SK-N-SH (cell line): Measurements from ENCODE around the gene MALAT1. TPM values are rescaled to one million over a fixed set of nuclear protein-coding genes. Genes with fewer than 3 reads are reported as not detected.

Experiments
- CTCF ChIA-PET: fragments of 300-600, 350-600 bp; formaldehyde crosslinking; extraction: SDS; loops from one replicate; lab custom pipeline; 2021; lab: Yijun Ruan, JAX
- POLR2A ChIA-PET: fragments of 350-600 bp; sonication (Branson Sonifier 250); formaldehyde crosslinking; extraction: SDS; loops from one replicate; lab custom pipeline; 2020; ENCODE audit warnings: antibody characterized with exemption, inconsistent platforms; lab: Yijun Ruan, JAX
- DNase-seq: peaks from one replicate; pipeline ENCODE4 v3.0.0; 2012
- H2AFZ ChIP-seq: fragments of 200-600 bp; sonication (generic); 2 replicates; pipeline ENCODE4 v1.8.1; 2016; ENCODE audit warnings: antibody characterized with exemption, mild to moderate bottlenecking, low read depth
- H3F3A ChIP-seq: fragments of 200-600 bp; sonication (generic); replicated peaks from 2 replicates; pipeline ENCODE3; 2016; ENCODE audit warnings: antibody characterized with exemption, mild to moderate bottlenecking; ENCODE audit not compliant: insufficient read depth
- H3K27ac ChIP-seq, 2 experiments: fragments of 200-500 bp in 1 of 2; fragments of 200-600 bp in 1 of 2; sonication (Bioruptor generic) in 1 of 2; sonication (generic), shearing (Covaris generic) in 1 of 2; 2 replicates each; pipeline versions ENCODE4 v1.5.1 to v1.6.1; 2014 to 2016; ENCODE audit warnings: low read depth in 2 of 2, inconsistent platforms in 1 of 2, low read length in 1 of 2, mild to moderate bottlenecking in 1 of 2, mixed read lengths in 1 of 2
- H3K27me3 ChIP-seq: fragments of 200-600 bp; sonication (generic), shearing (Covaris generic); 2 replicates; pipeline ENCODE4 v1.6.1; 2016; ENCODE audit warnings: mixed run types; ENCODE audit not compliant: insufficient read depth
- H3K36me3 ChIP-seq, 2 experiments: fragments of 200-500 bp in 1 of 2; fragments of 200-600 bp in 1 of 2; sonication (Bioruptor generic) in 1 of 2; sonication (generic) in 1 of 2; replicated peaks in 1 of 2; 2 replicates each; pipeline versions ENCODE3 to v1.5.1; 2014 to 2016; ENCODE audit warnings: low read length in 1 of 2, mild to moderate bottlenecking in 1 of 2; ENCODE audit not compliant: insufficient read depth in 2 of 2, control insufficient read depth in 1 of 2
- H3K4me1 ChIP-seq, 2 experiments: fragments of 200-500 bp in 1 of 2; fragments of 200-600 bp in 1 of 2; sonication (Bioruptor generic) in 1 of 2; sonication (generic), shearing (Covaris generic) in 1 of 2; 2 replicates each; pipeline versions ENCODE4 v1.5.1 to v1.6.1; 2014 to 2016; ENCODE audit warnings: low read depth in 1 of 2, low read length in 1 of 2, mixed run types in 1 of 2; ENCODE audit not compliant: insufficient read depth in 2 of 2, control insufficient read depth in 1 of 2
- H3K4me2 ChIP-seq: fragments of 200-600 bp; sonication (generic), shearing (Covaris generic); 2 replicates; pipeline ENCODE4 v1.6.1; 2017; ENCODE audit warnings: mixed run types
- H3K4me3 ChIP-seq, 2 experiments: fragments of 200-500 bp in 1 of 2; fragments of 200-600 bp in 1 of 2; sonication (Bioruptor generic) in 1 of 2; sonication (generic), shearing (Covaris generic) in 1 of 2; 2 replicates each; pipeline versions ENCODE4 v1.5.1 to v1.8.1; 2014 to 2016; ENCODE audit warnings: low read depth in 2 of 2, inconsistent platforms in 1 of 2, low read length in 1 of 2, mild to moderate bottlenecking in 1 of 2, mixed read lengths in 1 of 2, moderate library complexity in 1 of 2
- H3K79me2 ChIP-seq: fragments of 200-600 bp; sonication (generic); 2 replicates; pipeline ENCODE4 v1.8.1; 2017; ENCODE audit warnings: mild to moderate bottlenecking; ENCODE audit not compliant: insufficient read depth
- H3K9ac ChIP-seq: fragments of 200-600 bp; sonication (generic); 2 replicates; pipeline ENCODE4 v1.6.1; 2017; ENCODE audit warnings: mixed run types
- H3K9me2 ChIP-seq: fragments of 200-600 bp; sonication (generic); 2 replicates; pipeline ENCODE4 v1.6.1; 2017; ENCODE audit warnings: mixed run types
- H3K9me3 ChIP-seq: fragments of 200-600 bp; sonication (generic); 2 replicates; pipeline ENCODE4 v1.6.1; 2017; ENCODE audit warnings: mixed run types, mild to moderate bottlenecking, moderate library complexity
- H4K20me1 ChIP-seq: fragments of 200-600 bp; sonication (generic); 2 replicates; pipeline ENCODE4 v1.6.1; 2017; ENCODE audit warnings: mild to moderate bottlenecking, mixed run types; ENCODE audit not compliant: insufficient read depth
- CHD2 ChIP-seq: fragments of 150-350 bp; IDR thresholded peaks from 2 replicates; pipeline ENCODE4 v1.6.1; 2018; ENCODE audit warnings: low read length; ENCODE audit not compliant: partially characterized antibody
- ELF1 ChIP-seq: IDR thresholded peaks from 2 replicates; pipeline ENCODE4 v1.4.0; 2012
- FOSL2 ChIP-seq: IDR thresholded peaks from 2 replicates; pipeline ENCODE4 v1.4.0; 2012; ENCODE audit warnings: low read depth, mild to moderate bottlenecking, moderate library complexity, borderline replicate concordance
- FOXJ3 ChIP-seq: sonication (generic); formaldehyde crosslinking; IDR thresholded peaks from 2 replicates; pipeline ENCODE4 v1.5.1; 2020; ENCODE audit warnings: mild to moderate bottlenecking, missing genetic modification reagents
- FOXM1 ChIP-seq: IDR thresholded peaks from 2 replicates; pipeline ENCODE4 v1.4.0; 2012; ENCODE audit warnings: low read depth, mild to moderate bottlenecking
- GABPA ChIP-seq: IDR thresholded peaks from 2 replicates; pipeline ENCODE4 v1.4.0; 2012; ENCODE audit warnings: low read depth, mild to moderate bottlenecking
- GATA2 ChIP-seq: sonication (generic); formaldehyde crosslinking; IDR thresholded peaks from 2 replicates; pipeline ENCODE4 v1.5.0; 2020; ENCODE audit warnings: mild to moderate bottlenecking, missing genetic modification reagents
- JUND ChIP-seq: IDR thresholded peaks from 2 replicates; pipeline ENCODE4 v1.4.0; 2012
- MEF2A ChIP-seq: IDR thresholded peaks from 2 replicates; pipeline ENCODE4 v1.4.0; 2012; ENCODE audit warnings: low read depth, borderline replicate concordance
- MXI1 ChIP-seq: IDR thresholded peaks from 2 replicates; pipeline ENCODE4 v1.6.1; 2012; ENCODE audit warnings: mild to moderate bottlenecking, low read depth, low read length, improper control_type of control experiment
- NFIC ChIP-seq: IDR thresholded peaks from 2 replicates; pipeline ENCODE4 v1.4.0; 2012; ENCODE audit warnings: borderline replicate concordance
- NRF1 ChIP-seq: IDR thresholded peaks from 2 replicates; pipeline ENCODE4 v1.6.1; 2012; ENCODE audit warnings: low read depth, mild to moderate bottlenecking, low read length
- POLR2AphosphoS5 ChIP-seq: IDR thresholded peaks from 2 replicates; pipeline ENCODE4 v1.6.1; 2012; ENCODE audit warnings: low read depth, low read length
- RAD21 ChIP-seq: IDR thresholded peaks from 2 replicates; pipeline ENCODE4 v1.6.1; 2012; ENCODE audit warnings: mild to moderate bottlenecking, low read length
- RCOR1 ChIP-seq: fragments of 150-350 bp; IDR thresholded peaks from 2 replicates; pipeline ENCODE4 v1.6.1; 2017; ENCODE audit warnings: antibody characterized with exemption, low read length
- RFX5 ChIP-seq: IDR thresholded peaks from 2 replicates; pipeline ENCODE4 v1.6.1; 2012; ENCODE audit warnings: mild to moderate bottlenecking, improper control_type of control experiment, low read length
- RXRA ChIP-seq: IDR thresholded peaks from 2 replicates; pipeline ENCODE4 v1.4.0; 2012; ENCODE audit warnings: low read depth, mild to moderate bottlenecking, borderline replicate concordance
- SIN3A ChIP-seq: IDR thresholded peaks from 2 replicates; pipeline ENCODE4 v1.6.1; 2012; ENCODE audit warnings: low read depth, mild to moderate bottlenecking, low read length, moderate library complexity, borderline replicate concordance
- SMC3 ChIP-seq: IDR thresholded peaks from 2 replicates; pipeline ENCODE4 v1.6.1; 2012; ENCODE audit warnings: low read depth, low read length, improper control_type of control experiment
- TAF1 ChIP-seq: IDR thresholded peaks from 2 replicates; pipeline ENCODE4 v1.6.1; 2012; ENCODE audit warnings: low read depth, mild to moderate bottlenecking, low read length, moderate library complexity, borderline replicate concordance
- TCF12 ChIP-seq: IDR thresholded peaks from 2 replicates; pipeline ENCODE4 v1.4.0; 2012
- TEAD4 ChIP-seq: IDR thresholded peaks from 2 replicates; pipeline ENCODE4 v1.4.0; 2012; ENCODE audit warnings: mild to moderate bottlenecking, borderline replicate concordance; ENCODE audit not compliant: insufficient read depth
- YY1 ChIP-seq: IDR thresholded peaks from 2 replicates; pipeline ENCODE4 v1.4.0; 2012; ENCODE audit warnings: low read depth, mild to moderate bottlenecking
- WGBS: methylation state at CpG from one replicate; pipeline ENCODE4 v1.1.6; 2017; ENCODE audit warnings: low lambda C conversion rate; 5-methylcytosine and 5-hydroxymethylcytosine counted together
- polyA plus RNA-seq, 3 experiments: library from polyadenylated mRNA; depleted of rRNA; stranded (reverse); fragments of >200 nt; gene quantifications; 2 replicates each; pipeline ENCODE4 v1.2.3, GENCODE V29; 2012
- TF ChIP-seq, protein P1 (sequence below): fragments of 150-350 bp; IDR thresholded peaks from 2 replicates; pipeline ENCODE4 v1.6.1; 2017; ENCODE audit warnings: antibody characterized with exemption, low read length, low read depth, borderline replicate concordance
- TF ChIP-seq, protein P2 (sequence below): fragments of 200-600 bp; sonication (generic); IDR thresholded peaks from 2 replicates; pipeline ENCODE4 v1.6.1; 2017; ENCODE audit warnings: antibody characterized with exemption, mild to moderate bottlenecking, moderate library complexity
- TF ChIP-seq, protein P3 (sequence below): IDR thresholded peaks from 2 replicates; pipeline ENCODE4 v1.4.0; 2012; ENCODE audit warnings: low read depth, borderline replicate concordance
- TF ChIP-seq, protein P4 (sequence below): IDR thresholded peaks from 2 replicates; pipeline ENCODE4; 2012
- TF ChIP-seq, protein P5 (sequence below): IDR thresholded peaks from 2 replicates; pipeline ENCODE4 v1.4.0; 2012; ENCODE audit warnings: low read depth
- TF ChIP-seq, protein P6 (sequence below): IDR thresholded peaks from 2 replicates; pipeline ENCODE4 v1.4.0; 2012; ENCODE audit warnings: low read depth, borderline replicate concordance

MALAT1 gene
- polyA plus RNA-seq, 1 of the 3 experiments (the other 2 are of a cell fraction) = 285 TPM

DNA sequence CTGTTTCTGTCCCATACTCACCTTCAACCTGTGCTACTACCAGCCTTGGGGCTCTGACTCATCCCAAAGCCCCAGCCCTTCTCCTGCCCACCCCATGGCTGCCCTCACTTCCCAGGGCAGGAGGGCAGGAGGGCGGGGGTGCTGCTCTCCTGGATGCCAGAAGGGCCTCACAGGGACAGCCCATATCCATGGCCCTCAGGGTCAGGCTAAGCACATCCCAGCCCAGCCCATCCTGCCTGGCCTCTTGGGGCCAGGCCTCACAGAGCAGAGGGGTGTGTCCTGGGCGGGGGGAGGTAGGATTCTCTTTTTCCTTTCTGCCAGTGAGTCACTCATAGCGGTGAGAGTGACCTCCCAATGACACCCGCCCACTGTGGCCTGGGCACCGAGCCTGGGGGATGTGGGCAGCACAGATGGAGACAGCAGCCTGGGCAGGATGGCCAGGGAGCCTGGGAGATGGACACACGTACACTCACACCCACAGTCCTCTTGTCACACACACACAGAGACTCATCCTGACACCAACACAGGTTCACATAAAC lies 56.9 kb downstream of the MALAT1 start:
- H3K9ac ChIP-seq = peak overlapping the region; percentile 87; the same call in 1 of the 2 replicates
- ChIA-PET CTCF (interaction anchor here (1.4 to 3.5 kb wide), 4 partner anchors 13 to 38 kb away, joined by 6 to 53 read pairs (median 9); partner anchors contain the start of genes FAM89B and ZNRD2), POLR2A (interaction anchor here (1.0 kb wide), 1 partner anchor 17 kb away, joined by 3 read pairs; the partner anchor contains the start of gene FAM89B)
- H3K4me1 ChIP-seq = peaks cover 38 to 56% of the 10 kb centered on the region in 2 experiments
- peaks cover 21% of the 10 kb centered on the region for H4K20me1 ChIP-seq
- H2AFZ ChIP-seq = no peak overlapping the region
- DNase-seq = peak; percentile 64
- no peaks in the 10 kb centered on the region for H3K9me2 ChIP-seq
- no peaks in the 10 kb centered on the region for H3K27me3 ChIP-seq
- H3K79me2 ChIP-seq = peaks cover 53% of the 10 kb centered on the region
- peaks cover 13 to 26% of the 10 kb centered on the region in 2 experiments for H3K36me3 ChIP-seq
- peak overlapping the region; percentile 93 for H3K4me2 ChIP-seq
- H3K9me3 ChIP-seq = no peaks in the 10 kb centered on the region
- 22% methylated on average over 3 of the region's 6 CpGs for WGBS
- H3K27ac ChIP-seq = peak overlapping the region; percentile 4 to 97; a peak in 3 of 4 replicates
- peak overlapping the region in 1 of 2 experiments; percentile 85; a peak in 2 of 4 replicates for H3K4me3 ChIP-seq
- H3F3A ChIP-seq = peaks cover 30% of the 10 kb centered on the region
- TF ChIP-seq RAD21 (no peak), TCF12 (peak; percentile 88), NFIC (peak; percentile 88), RCOR1 (no peak), ELF1 (no peak), MXI1 (no peak), TEAD4 (peak; percentile 54; the same call in 1 of the 2 replicates), FOSL2 (peak; percentile 86), FOXJ3 (no peak), TAF1 (0 out of 2 replicates have a peak, but pooled peaks have one; percentile 29), SIN3A (peak; percentile 84; the same call in 1 of the 2 replicates), YY1 (no peak), RFX5 (no peak), FOXM1 (no peak), GABPA (no peak), NRF1 (no peak), GATA2 (CRISPR knock-in tag) (no peak), SMC3 (no peak), RXRA (peak; percentile 100), MEF2A (no peak), JUND (peak; percentile 81; the same call in 1 of the 2 replicates), CHD2 (peak; percentile 45), POLR2AphosphoS5 (peak; percentile 34; the same call in 1 of the 2 replicates)
- TF ChIP-seq, protein P1, sequence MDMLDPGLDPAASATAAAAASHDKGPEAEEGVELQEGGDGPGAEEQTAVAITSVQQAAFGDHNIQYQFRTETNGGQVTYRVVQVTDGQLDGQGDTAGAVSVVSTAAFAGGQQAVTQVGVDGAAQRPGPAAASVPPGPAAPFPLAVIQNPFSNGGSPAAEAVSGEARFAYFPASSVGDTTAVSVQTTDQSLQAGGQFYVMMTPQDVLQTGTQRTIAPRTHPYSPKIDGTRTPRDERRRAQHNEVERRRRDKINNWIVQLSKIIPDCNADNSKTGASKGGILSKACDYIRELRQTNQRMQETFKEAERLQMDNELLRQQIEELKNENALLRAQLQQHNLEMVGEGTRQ = no peak
- TF ChIP-seq, protein P2, sequence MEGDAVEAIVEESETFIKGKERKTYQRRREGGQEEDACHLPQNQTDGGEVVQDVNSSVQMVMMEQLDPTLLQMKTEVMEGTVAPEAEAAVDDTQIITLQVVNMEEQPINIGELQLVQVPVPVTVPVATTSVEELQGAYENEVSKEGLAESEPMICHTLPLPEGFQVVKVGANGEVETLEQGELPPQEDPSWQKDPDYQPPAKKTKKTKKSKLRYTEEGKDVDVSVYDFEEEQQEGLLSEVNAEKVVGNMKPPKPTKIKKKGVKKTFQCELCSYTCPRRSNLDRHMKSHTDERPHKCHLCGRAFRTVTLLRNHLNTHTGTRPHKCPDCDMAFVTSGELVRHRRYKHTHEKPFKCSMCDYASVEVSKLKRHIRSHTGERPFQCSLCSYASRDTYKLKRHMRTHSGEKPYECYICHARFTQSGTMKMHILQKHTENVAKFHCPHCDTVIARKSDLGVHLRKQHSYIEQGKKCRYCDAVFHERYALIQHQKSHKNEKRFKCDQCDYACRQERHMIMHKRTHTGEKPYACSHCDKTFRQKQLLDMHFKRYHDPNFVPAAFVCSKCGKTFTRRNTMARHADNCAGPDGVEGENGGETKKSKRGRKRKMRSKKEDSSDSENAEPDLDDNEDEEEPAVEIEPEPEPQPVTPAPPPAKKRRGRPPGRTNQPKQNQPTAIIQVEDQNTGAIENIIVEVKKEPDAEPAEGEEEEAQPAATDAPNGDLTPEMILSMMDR = no peak
- TF ChIP-seq, protein P3, sequence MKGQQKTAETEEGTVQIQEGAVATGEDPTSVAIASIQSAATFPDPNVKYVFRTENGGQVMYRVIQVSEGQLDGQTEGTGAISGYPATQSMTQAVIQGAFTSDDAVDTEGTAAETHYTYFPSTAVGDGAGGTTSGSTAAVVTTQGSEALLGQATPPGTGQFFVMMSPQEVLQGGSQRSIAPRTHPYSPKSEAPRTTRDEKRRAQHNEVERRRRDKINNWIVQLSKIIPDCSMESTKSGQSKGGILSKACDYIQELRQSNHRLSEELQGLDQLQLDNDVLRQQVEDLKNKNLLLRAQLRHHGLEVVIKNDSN = no peak
- TF ChIP-seq, protein P4, sequence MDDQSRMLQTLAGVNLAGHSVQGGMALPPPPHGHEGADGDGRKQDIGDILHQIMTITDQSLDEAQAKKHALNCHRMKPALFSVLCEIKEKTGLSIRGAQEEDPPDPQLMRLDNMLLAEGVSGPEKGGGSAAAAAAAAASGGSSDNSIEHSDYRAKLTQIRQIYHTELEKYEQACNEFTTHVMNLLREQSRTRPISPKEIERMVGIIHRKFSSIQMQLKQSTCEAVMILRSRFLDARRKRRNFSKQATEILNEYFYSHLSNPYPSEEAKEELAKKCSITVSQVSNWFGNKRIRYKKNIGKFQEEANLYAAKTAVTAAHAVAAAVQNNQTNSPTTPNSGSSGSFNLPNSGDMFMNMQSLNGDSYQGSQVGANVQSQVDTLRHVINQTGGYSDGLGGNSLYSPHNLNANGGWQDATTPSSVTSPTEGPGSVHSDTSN = peak; percentile 63
- TF ChIP-seq, protein P5, sequence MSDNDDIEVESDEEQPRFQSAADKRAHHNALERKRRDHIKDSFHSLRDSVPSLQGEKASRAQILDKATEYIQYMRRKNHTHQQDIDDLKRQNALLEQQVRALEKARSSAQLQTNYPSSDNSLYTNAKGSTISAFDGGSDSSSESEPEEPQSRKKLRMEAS = peak; percentile 81
- TF ChIP-seq, protein P6, sequence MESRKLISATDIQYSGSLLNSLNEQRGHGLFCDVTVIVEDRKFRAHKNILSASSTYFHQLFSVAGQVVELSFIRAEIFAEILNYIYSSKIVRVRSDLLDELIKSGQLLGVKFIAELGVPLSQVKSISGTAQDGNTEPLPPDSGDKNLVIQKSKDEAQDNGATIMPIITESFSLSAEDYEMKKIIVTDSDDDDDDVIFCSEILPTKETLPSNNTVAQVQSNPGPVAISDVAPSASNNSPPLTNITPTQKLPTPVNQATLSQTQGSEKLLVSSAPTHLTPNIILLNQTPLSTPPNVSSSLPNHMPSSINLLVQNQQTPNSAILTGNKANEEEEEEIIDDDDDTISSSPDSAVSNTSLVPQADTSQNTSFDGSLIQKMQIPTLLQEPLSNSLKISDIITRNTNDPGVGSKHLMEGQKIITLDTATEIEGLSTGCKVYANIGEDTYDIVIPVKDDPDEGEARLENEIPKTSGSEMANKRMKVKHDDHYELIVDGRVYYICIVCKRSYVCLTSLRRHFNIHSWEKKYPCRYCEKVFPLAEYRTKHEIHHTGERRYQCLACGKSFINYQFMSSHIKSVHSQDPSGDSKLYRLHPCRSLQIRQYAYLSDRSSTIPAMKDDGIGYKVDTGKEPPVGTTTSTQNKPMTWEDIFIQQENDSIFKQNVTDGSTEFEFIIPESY = no peak
